ENCODE data around the gene SELPLG.
"Not testable (repeated sequence)": the region's sequence is repeated elsewhere in the genome, so short reads cannot be mapped to it uniquely, and the experiment has no call there.

Gene SELPLG

GRCh38 chr12:108586306-108586705, 47.4 kb downstream of the SELPLG start:
- no peak for DNase-seq

- no peak for DNase-seq
Observed at GRCh38 chr12:108585864-108586263, 47.8 kb downstream of the SELPLG start.

- no peak for DNase-seq
Observed at GRCh38 chr12:108584456-108585065, 49.1 kb downstream of the SELPLG start.

- DNase-seq = no peak
Observed at GRCh38 chr12:108583991-108584390, 49.7 kb downstream of the SELPLG start.

GRCh38 chr12:108582978-108583770, 50.5 kb downstream of the SELPLG start:
- no peak for DNase-seq

- no peak for DNase-seq
Observed at GRCh38 chr12:108582509-108582908, 51.2 kb downstream of the SELPLG start.

- DNase-seq = no peak
Observed at GRCh38 chr12:108581311-108582227, 52.1 kb downstream of the SELPLG start.

- no peak for DNase-seq
Observed at GRCh38 chr12:108580531-108580930, 53.2 kb downstream of the SELPLG start.

GRCh38 chr12:108578813-108579212, 54.9 kb downstream of the SELPLG start:
- no peak for DNase-seq

- DNase-seq = no peak
Observed at GRCh38 chr12:108578264-108578663, 55.4 kb downstream of the SELPLG start.

GRCh38 chr12:108577458-108577857, 56.2 kb downstream of the SELPLG start:
- no peak for DNase-seq

- no peak for DNase-seq
Observed at GRCh38 chr12:108576660-108577234, 56.9 kb downstream of the SELPLG start.

GRCh38 chr12:108575199-108575912, 58.3 kb downstream of the SELPLG start:
- no peak for DNase-seq

GRCh38 chr12:108574276-108574675, 59.4 kb downstream of the SELPLG start:
- DNase-seq = not testable (repeated sequence)

GRCh38 chr12:108573317-108573716, 60.4 kb downstream of the SELPLG start:
- DNase-seq = no peak

- DNase-seq = no peak
Observed at GRCh38 chr12:108572166-108572790, 61.4 kb downstream of the SELPLG start.
